IMR-90 (cell line): ENCODE results near the gene ASB13. TPM values are rescaled to one million over a fixed set of nuclear protein-coding genes. Genes with fewer than 3 reads are reported as not detected.

Source experiments
- ATAC-seq: fragments of 200-7000 bp; cut with Tn5 transposase; 2 replicates; pipeline ENCODE4 v1.9.1; 2020; ENCODE audit warnings: low read depth, mild to moderate bottlenecking, moderate library complexity
- BruUV-seq: library from RNA; stranded (reverse); fragments of 400-500 nt; replicated peaks from 2 replicates; lab custom pipeline; 2021; lab: Mats Ljungman, UMichigan
- CTCF ChIA-PET: fragments of 300-600 bp; formaldehyde crosslinking; extraction: SDS; loops from one replicate; lab custom pipeline; 2021; ENCODE audit warnings: antibody characterized with exemption; lab: Yijun Ruan, JAX
- POLR2A ChIA-PET: fragments of 300-600 bp; sonication (Branson Sonifier 250); formaldehyde crosslinking; loops from one replicate; lab custom pipeline; 2022; ENCODE audit warnings: antibody characterized with exemption; ENCODE audit not compliant: unreplicated experiment; lab: Charles Lee
- DNase-seq: peaks from one replicate; pipeline ENCODE4 v3.0.0; 2013
- H2AFZ ChIP-seq: replicated peaks from 2 replicates; pipeline ENCODE3; 2013; ENCODE audit warnings: low read length, mild to moderate bottlenecking; ENCODE audit not compliant: poor library complexity
- H2AK5ac ChIP-seq: 2 replicates; pipeline ENCODE4 v1.6.1; 2013; ENCODE audit warnings: low read depth, low read length, inconsistent platforms
- H2AK9ac ChIP-seq: replicated peaks from 2 replicates; pipeline ENCODE3; 2013; ENCODE audit warnings: mild to moderate bottlenecking, low read depth, low read length, moderate library complexity; ENCODE audit not compliant: poor library complexity
- H2BK120ac ChIP-seq: 2 replicates; pipeline ENCODE4 v1.6.1; 2013; ENCODE audit warnings: low read depth, low read length, inconsistent platforms
- H2BK15ac ChIP-seq: 3 replicates; pipeline ENCODE4 v1.6.1; 2013; ENCODE audit warnings: low read depth, low read length, inconsistent platforms
- H2BK20ac ChIP-seq: 2 replicates; pipeline ENCODE4 v1.6.1; 2013; ENCODE audit warnings: low read depth, mild to moderate bottlenecking, inconsistent platforms, low read length, moderate library complexity
- H2BK5ac ChIP-seq: 2 replicates; pipeline ENCODE4 v1.6.1; 2013; ENCODE audit warnings: mild to moderate bottlenecking, low read depth, low read length, inconsistent platforms; ENCODE audit not compliant: poor library complexity, severe bottlenecking
- H3K14ac ChIP-seq: replicated peaks from 2 replicates; pipeline ENCODE4 v1.6.1; 2013; ENCODE audit warnings: low read depth, low read length, inconsistent platforms
- H3K18ac ChIP-seq: 2 replicates; pipeline ENCODE4 v1.6.1; 2013; ENCODE audit warnings: low read depth, low read length, control low read depth
- H3K23ac ChIP-seq: 2 replicates; pipeline ENCODE4 v1.6.1; 2013; ENCODE audit warnings: low read depth, low read length, inconsistent platforms
- H3K27ac ChIP-seq: 2 replicates; pipeline ENCODE4 v1.5.1; 2013; ENCODE audit warnings: mild to moderate bottlenecking, control low read depth, low read length; ENCODE audit not compliant: insufficient read depth
- H3K27me3 ChIP-seq: 2 replicates; pipeline ENCODE4 v1.6.1; 2013; ENCODE audit warnings: low read length; ENCODE audit not compliant: control insufficient read depth, insufficient read depth
- H3K36me3 ChIP-seq: 2 replicates; pipeline ENCODE4 v1.6.1; 2013; ENCODE audit warnings: low read length, mixed read lengths; ENCODE audit not compliant: control insufficient read depth, insufficient read depth
- H3K4ac ChIP-seq: 2 replicates; pipeline ENCODE4 v1.6.1; 2013; ENCODE audit warnings: low read depth, low read length, inconsistent platforms
- H3K4me1 ChIP-seq: 2 replicates; pipeline ENCODE4 v1.6.1; 2013; ENCODE audit warnings: low read length, mixed read lengths; ENCODE audit not compliant: control insufficient read depth, insufficient read depth
- H3K4me2 ChIP-seq: 2 replicates; pipeline ENCODE4 v1.6.1; 2013; ENCODE audit warnings: low read depth, mild to moderate bottlenecking, control low read depth, low read length, moderate library complexity
- H3K4me3 ChIP-seq: 2 replicates; pipeline ENCODE4 v1.5.1; 2013; ENCODE audit warnings: low read depth, mild to moderate bottlenecking, control low read depth, low read length, moderate library complexity; ENCODE audit not compliant: insufficient read depth
- H3K56ac ChIP-seq: 2 replicates; pipeline ENCODE4 v1.6.1; 2013; ENCODE audit warnings: low read length, inconsistent platforms; ENCODE audit not compliant: insufficient read depth; ENCODE audit errors: extremely low read depth
- H3K79me1 ChIP-seq, 2 experiments: 2 replicates each; pipeline ENCODE4 v1.6.1; 2013; ENCODE audit warnings: low read length in 2 of 2, inconsistent platforms in 1 of 2, low read depth in 1 of 2
- H3K9ac ChIP-seq: 2 replicates; pipeline ENCODE4 v1.6.1; 2013; ENCODE audit warnings: low read depth, low read length, control low read depth
- H3K9me1 ChIP-seq: 2 replicates; pipeline ENCODE4 v1.6.1; 2013; ENCODE audit warnings: low read length, inconsistent platforms; ENCODE audit not compliant: insufficient read depth
- H3K9me3 ChIP-seq: 2 replicates; pipeline ENCODE4 v1.6.1; 2013; ENCODE audit warnings: low read length; ENCODE audit not compliant: control insufficient read depth, insufficient read depth
- H4K20me1 ChIP-seq: 2 replicates; pipeline ENCODE4 v1.6.1; 2013; ENCODE audit warnings: low read length, inconsistent platforms; ENCODE audit not compliant: insufficient read depth
- H4K5ac ChIP-seq: 2 replicates; pipeline ENCODE4 v1.6.1; 2013; ENCODE audit warnings: mild to moderate bottlenecking, low read depth, low read length, control low read depth
- H4K8ac ChIP-seq, 2 experiments: 2 replicates each; pipeline ENCODE4 v1.6.1; 2013; ENCODE audit warnings: low read depth in 2 of 2, low read length in 2 of 2, control low read depth in 1 of 2, inconsistent platforms in 1 of 2
- H4K91ac ChIP-seq: 2 replicates; pipeline ENCODE4 v1.6.1; 2013; ENCODE audit warnings: low read depth, low read length, inconsistent platforms; ENCODE audit not compliant: insufficient read depth
- MXI1 ChIP-seq: IDR thresholded peaks from 2 replicates; pipeline ENCODE4 v1.6.1; 2012; ENCODE audit warnings: low read depth, mild to moderate bottlenecking, low read length, moderate library complexity, borderline replicate concordance
- NFE2L2 ChIP-seq: fragments of 150-350 bp; IDR thresholded peaks from 2 replicates; pipeline ENCODE4 v1.6.1; 2016; ENCODE audit warnings: low read depth, mild to moderate bottlenecking, low read length
- POLR2A ChIP-seq: IDR thresholded peaks from 2 replicates; pipeline ENCODE4 v1.6.1; 2012; ENCODE audit warnings: mild to moderate bottlenecking, low read depth, low read length
- RAD21 ChIP-seq: IDR thresholded peaks from 2 replicates; pipeline ENCODE4 v1.6.1; 2012; ENCODE audit warnings: low read length, improper control_type of control experiment
- WGBS, 2 experiments: methylation state at CpG; one replicate each; pipeline versions ENCODE4 v1.1.5 to v1.1.7; 2013; ENCODE audit warnings: missing lambda C conversion rate in 2 of 2; ENCODE audit not compliant: insufficient read length in 1 of 2; ENCODE audit errors: extremely low coverage in 2 of 2; 5-methylcytosine and 5-hydroxymethylcytosine counted together
- dilution Hi-C: fragments of 300-500 bp; cut with HindIII; formaldehyde crosslinking; loops from one replicate; pipeline ENCODE4 v1.14.3; 2018; ENCODE audit warnings: low sequenced_read_pairs; ENCODE audit not compliant: unreplicated experiment
- in situ Hi-C: fragments of 300-500 bp; cut with MboI; formaldehyde crosslinking; loops from 3 replicates; pipeline ENCODE4 v1.14.3; 2019; ENCODE audit warnings: low sequenced_read_pairs, inconsistent platforms, mixed read lengths
- intact Hi-C: fragments of 100-400 bp; cut with micrococcal nuclease; formaldehyde crosslinking; loops from 2 replicates; pipeline ENCODE4 v1.10.0; 2022
- polyA plus RNA-seq, 3 experiments: library from polyadenylated mRNA; depleted of rRNA; stranded (reverse); fragments of >200 nt; gene quantifications; 2 replicates each; pipeline ENCODE4 v1.2.3, GENCODE V29; 2012; ENCODE audit warnings: low replicate concordance in 1 of 3
- total RNA-seq: library from RNA; depleted of rRNA; stranded (reverse); fragments of >200 nt; gene quantifications from 2 replicates; pipeline ENCODE4 v1.2.3, GENCODE V29; 2012
- TF ChIP-seq, protein P1 (sequence below): fragments of 150-350 bp; IDR thresholded peaks from 2 replicates; pipeline ENCODE4 v1.6.1; 2017; ENCODE audit warnings: mild to moderate bottlenecking, antibody characterized with exemption, low read length, low read depth
- TF ChIP-seq, protein P2 (sequence below): conservative IDR thresholded peaks from 2 replicates; pipeline ENCODE4 v1.5.1; 2012; ENCODE audit warnings: mild to moderate bottlenecking, low read depth, low read length, improper control_type of control experiment

ASB13 gene
- total and polyA plus RNA-seq, 2 of the 4 experiments (the other 2 are of a cell fraction), result 4.6 to 6.3 TPM

DNA sequence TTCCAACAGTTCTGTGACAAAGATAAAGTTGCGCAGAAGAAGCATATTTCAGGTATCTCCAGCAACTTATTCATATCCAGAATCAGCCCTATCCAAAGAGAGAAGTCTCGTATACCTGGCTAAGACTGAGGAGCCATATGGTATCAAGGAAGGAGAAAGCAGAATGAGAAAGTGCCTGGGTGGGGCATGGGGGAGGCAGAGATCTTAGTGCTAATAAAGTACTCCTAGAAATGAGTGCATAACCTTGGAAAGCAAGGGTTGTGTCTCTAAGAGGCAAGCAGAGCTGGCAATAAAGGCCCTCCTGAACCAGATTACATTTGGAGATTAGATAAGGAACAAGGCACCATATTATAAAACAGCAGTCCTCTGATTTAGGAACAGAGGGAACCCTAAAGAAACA lies 30.9 kb upstream of the ASB13 start:
- Histone ChIP-seq H3K9me3 (no peaks in the 10 kb centered on the region), H3K56ac (no peak overlapping the region), H3K4me3 (no peak overlapping the region), H2AK9ac (no peak overlapping the region), H3K4me1 (peaks cover 5% of the 10 kb centered on the region), H2AFZ (no peak overlapping the region), H2BK15ac (no peak overlapping the region), H3K4ac (no peak overlapping the region), H4K8ac (no peak overlapping the region), H3K9me1 (no peaks in the 10 kb centered on the region), H3K14ac (no peak overlapping the region), H3K79me1 (peaks cover 28 to 52% of the 10 kb centered on the region in 2 experiments), H4K91ac (no peak overlapping the region), H3K4me2 (no peak overlapping the region), H2BK5ac (no peak overlapping the region), H2BK120ac (no peak overlapping the region), H3K9ac (no peak overlapping the region), H2BK20ac (no peak overlapping the region), H4K5ac (no peak overlapping the region), H4K20me1 (peaks cover 21% of the 10 kb centered on the region), H3K23ac (no peak overlapping the region), H3K36me3 (no peaks in the 10 kb centered on the region), H3K27me3 (no peaks in the 10 kb centered on the region), H3K27ac (no peak overlapping the region), H3K18ac (no peak overlapping the region), H2AK5ac (no peak overlapping the region)
- POLR2A ChIA-PET, result no interaction called here
- no TSS peak for BruUV-seq
- ATAC-seq (no peak), DNase-seq (no peak)
- in situ Hi-C loops, result no loop called here
- dilution Hi-C loops, result no loop called here
- intact Hi-C loops, result no loop called here
- CTCF ChIA-PET, result no interaction called here
- no CpG with 5 or more reads among the region's 2 CpGs for WGBS, 2 experiments
- TF ChIP-seq, protein P1, sequence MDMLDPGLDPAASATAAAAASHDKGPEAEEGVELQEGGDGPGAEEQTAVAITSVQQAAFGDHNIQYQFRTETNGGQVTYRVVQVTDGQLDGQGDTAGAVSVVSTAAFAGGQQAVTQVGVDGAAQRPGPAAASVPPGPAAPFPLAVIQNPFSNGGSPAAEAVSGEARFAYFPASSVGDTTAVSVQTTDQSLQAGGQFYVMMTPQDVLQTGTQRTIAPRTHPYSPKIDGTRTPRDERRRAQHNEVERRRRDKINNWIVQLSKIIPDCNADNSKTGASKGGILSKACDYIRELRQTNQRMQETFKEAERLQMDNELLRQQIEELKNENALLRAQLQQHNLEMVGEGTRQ, result no peak
- no peak for TF ChIP-seq NFE2L2
- TF ChIP-seq MXI1, result no peak
- no peak for TF ChIP-seq POLR2A
- TF ChIP-seq, protein P2, sequence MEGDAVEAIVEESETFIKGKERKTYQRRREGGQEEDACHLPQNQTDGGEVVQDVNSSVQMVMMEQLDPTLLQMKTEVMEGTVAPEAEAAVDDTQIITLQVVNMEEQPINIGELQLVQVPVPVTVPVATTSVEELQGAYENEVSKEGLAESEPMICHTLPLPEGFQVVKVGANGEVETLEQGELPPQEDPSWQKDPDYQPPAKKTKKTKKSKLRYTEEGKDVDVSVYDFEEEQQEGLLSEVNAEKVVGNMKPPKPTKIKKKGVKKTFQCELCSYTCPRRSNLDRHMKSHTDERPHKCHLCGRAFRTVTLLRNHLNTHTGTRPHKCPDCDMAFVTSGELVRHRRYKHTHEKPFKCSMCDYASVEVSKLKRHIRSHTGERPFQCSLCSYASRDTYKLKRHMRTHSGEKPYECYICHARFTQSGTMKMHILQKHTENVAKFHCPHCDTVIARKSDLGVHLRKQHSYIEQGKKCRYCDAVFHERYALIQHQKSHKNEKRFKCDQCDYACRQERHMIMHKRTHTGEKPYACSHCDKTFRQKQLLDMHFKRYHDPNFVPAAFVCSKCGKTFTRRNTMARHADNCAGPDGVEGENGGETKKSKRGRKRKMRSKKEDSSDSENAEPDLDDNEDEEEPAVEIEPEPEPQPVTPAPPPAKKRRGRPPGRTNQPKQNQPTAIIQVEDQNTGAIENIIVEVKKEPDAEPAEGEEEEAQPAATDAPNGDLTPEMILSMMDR, result no peak
- TF ChIP-seq RAD21, result no peak
